Smooth muscle cell (in vitro differentiated cells): ENCODE measurements around the gene BCLAF1. TPM values are rescaled to one million over a fixed set of nuclear protein-coding genes. Genes with fewer than 3 reads are reported as not detected.

Experiments
- DNase-seq: peaks from one replicate; lab custom pipeline; 2025; ENCODE audit not compliant: unreplicated experiment; lab: John Stamatoyannopoulos, UW
- H2AFZ ChIP-seq: fragments of 200-600 bp; sonication (generic); 2 replicates; pipeline ENCODE4 v1.6.0; 2016; ENCODE audit warnings: antibody characterized with exemption, low read depth, mild to moderate bottlenecking
- H3F3A ChIP-seq: fragments of 200-600 bp; sonication (generic); 2 replicates; pipeline ENCODE4 v1.6.0; 2017; ENCODE audit warnings: antibody characterized with exemption, low read depth
- H3K27ac ChIP-seq: fragments of 200-600 bp; sonication (generic); 2 replicates; pipeline ENCODE4 v1.5.1; 2016; ENCODE audit warnings: low read depth, mild to moderate bottlenecking
- H3K27me3 ChIP-seq: fragments of 200-600 bp; sonication (generic); 2 replicates; pipeline ENCODE4 v1.6.1; 2016; ENCODE audit warnings: low read depth, mild to moderate bottlenecking
- H3K36me3 ChIP-seq: fragments of 200-600 bp; sonication (generic); 2 replicates; pipeline ENCODE4 v1.5.1; 2016; ENCODE audit warnings: low read depth
- H3K4me1 ChIP-seq: fragments of 200-600 bp; sonication (generic); 2 replicates; pipeline ENCODE4 v1.5.1; 2016; ENCODE audit warnings: low read depth
- H3K4me2 ChIP-seq: fragments of 200-600 bp; sonication (generic); 2 replicates; pipeline ENCODE4 v1.6.0; 2016; ENCODE audit warnings: mild to moderate bottlenecking
- H3K4me3 ChIP-seq: fragments of 200-600 bp; sonication (generic); 2 replicates; pipeline ENCODE4 v1.5.1; 2016; ENCODE audit warnings: mild to moderate bottlenecking
- H3K79me2 ChIP-seq: fragments of 200-600 bp; sonication (generic); 2 replicates; pipeline ENCODE4 v1.6.0; 2016; ENCODE audit warnings: low read depth, mild to moderate bottlenecking
- H3K9ac ChIP-seq: fragments of 200-600 bp; sonication (generic); 2 replicates; pipeline ENCODE4 v1.6.0; 2016; ENCODE audit warnings: low read depth
- H3K9me3 ChIP-seq: fragments of 200-600 bp; sonication (generic); replicated peaks from 2 replicates; pipeline ENCODE4 v1.5.1; 2016; ENCODE audit warnings: low read depth
- H4K20me1 ChIP-seq: fragments of 200-600 bp; sonication (generic); 2 replicates; pipeline ENCODE4 v1.6.0; 2016; ENCODE audit warnings: low read depth
- CTCF ChIP-seq: fragments of 200-600 bp; sonication (generic); IDR thresholded peaks from 2 replicates; pipeline ENCODE4 v1.5.1; 2017; ENCODE audit warnings: borderline replicate concordance, mild to moderate bottlenecking, antibody characterized with exemption; ENCODE audit not compliant: insufficient read depth, poor library complexity, severe bottlenecking
- WGBS: methylation state at CpG from one replicate; pipeline ENCODE4 v1.1.7; 2016; ENCODE audit warnings: low lambda C conversion rate; 5-methylcytosine and 5-hydroxymethylcytosine counted together
- polyA plus RNA-seq: library from polyadenylated mRNA; unstranded; fragments of >200 nt; fragmentation: Nextera tagmentation; extraction: Ambion mirVana; gene quantifications from 2 replicates; pipeline ENCODE4 v1.2.1, GENCODE V29; 2016
- total RNA-seq: library from RNA; depleted of rRNA; stranded (reverse); fragments of >200 nt; gene quantifications from 2 replicates; pipeline ENCODE4 v1.2.3, GENCODE V29; 2014

The BCLAF1 gene
- total and polyA plus RNA-seq, 2 experiments from 2014 or later: 61.1 to 151 TPM

GRCh38 chr6:136274062-136274461 lies 15.6 kb downstream of the BCLAF1 start:
- H3F3A ChIP-seq: peaks cover 7% of the 10 kb centered on the region
- H3K4me2 ChIP-seq: no peak overlapping the region
- no peak for DNase-seq
- no peak overlapping the region for H3K4me3 ChIP-seq
- peaks cover 51% of the 10 kb centered on the region for H3K36me3 ChIP-seq
- 100% methylated on average over 1 of the region's 1 CpG for WGBS
- H4K20me1 ChIP-seq: peaks cover 92% of the 10 kb centered on the region
- peaks cover 3% of the 10 kb centered on the region for H3K4me1 ChIP-seq
- no peaks in the 10 kb centered on the region for H3K9me3 ChIP-seq
- peaks cover 80% of the 10 kb centered on the region for H3K79me2 ChIP-seq
- no peaks in the 10 kb centered on the region for H3K27me3 ChIP-seq
- TF ChIP-seq CTCF: no peak
- no peak overlapping the region for H3K9ac ChIP-seq
- no peak overlapping the region for H2AFZ ChIP-seq
- H3K27ac ChIP-seq: no peak overlapping the region

- no peak overlapping the region for H3K9ac ChIP-seq
- no peaks in the 10 kb centered on the region for H3K27me3 ChIP-seq
- peaks cover 65% of the 10 kb centered on the region for H3K36me3 ChIP-seq
- no peak overlapping the region for H3K4me3 ChIP-seq
- H4K20me1 ChIP-seq: peaks cover 100% of the 10 kb centered on the region
- WGBS: 96% methylated on average over 1 of the region's 1 CpG
- no peak overlapping the region for H2AFZ ChIP-seq
- H3K79me2 ChIP-seq: peaks cover 64% of the 10 kb centered on the region
- H3K27ac ChIP-seq: no peak overlapping the region
- TF ChIP-seq CTCF: no peak
- H3K4me1 ChIP-seq: no peaks in the 10 kb centered on the region
- no peak overlapping the region for H3K4me2 ChIP-seq
- DNase-seq: no peak
- H3K9me3 ChIP-seq: no peaks in the 10 kb centered on the region
- peaks cover 7% of the 10 kb centered on the region for H3F3A ChIP-seq
Observed at GRCh38 chr6:136265101-136265500, 24.5 kb downstream of the BCLAF1 start.

GRCh38 chr6:136262940-136263339 lies 26.7 kb downstream of the BCLAF1 start:
- Histone ChIP-seq H3K27ac (peak overlapping the region; percentile 7), H2AFZ (no peak overlapping the region), H3K79me2 (peaks cover 44% of the 10 kb centered on the region), H3K9me3 (no peaks in the 10 kb centered on the region), H4K20me1 (peaks cover 100% of the 10 kb centered on the region), H3K36me3 (peaks cover 51% of the 10 kb centered on the region), H3K4me1 (no peaks in the 10 kb centered on the region), H3K9ac (no peak overlapping the region), H3K4me3 (no peak overlapping the region), H3F3A (peaks cover 12% of the 10 kb centered on the region), H3K27me3 (no peaks in the 10 kb centered on the region), H3K4me2 (no peak overlapping the region)
- no peak for TF ChIP-seq CTCF
- 26% methylated on average over 1 of the region's 1 CpG for WGBS
- DNase-seq: no peak

GRCh38 chr6:136254851-136255466 lies 34.7 kb downstream of the BCLAF1 start:
- Histone ChIP-seq H3K36me3 (peaks cover 11% of the 10 kb centered on the region), H3K4me2 (no peak overlapping the region), H2AFZ (no peak overlapping the region), H3K27ac (no peak overlapping the region), H3K4me1 (no peaks in the 10 kb centered on the region), H4K20me1 (peaks cover 34% of the 10 kb centered on the region), H3K9ac (no peak overlapping the region), H3K79me2 (no peaks in the 10 kb centered on the region), H3F3A (peaks cover 22% of the 10 kb centered on the region), H3K4me3 (no peak overlapping the region), H3K9me3 (no peaks in the 10 kb centered on the region), H3K27me3 (no peaks in the 10 kb centered on the region)
- no peak for DNase-seq
- TF ChIP-seq CTCF: no peak
